NCI-H128 (cell line): ENCODE measurements around the gene CAPN12.

ENCODE experiments used
- DNase-seq: peaks from one replicate; lab custom pipeline; 2025; ENCODE audit not compliant: unreplicated experiment; lab: John Stamatoyannopoulos, UW

Gene CAPN12

GRCh38 chr19:38698225-38699026, 45.8 kb downstream of the CAPN12 start:
- DNase-seq, result no peak

DNA sequence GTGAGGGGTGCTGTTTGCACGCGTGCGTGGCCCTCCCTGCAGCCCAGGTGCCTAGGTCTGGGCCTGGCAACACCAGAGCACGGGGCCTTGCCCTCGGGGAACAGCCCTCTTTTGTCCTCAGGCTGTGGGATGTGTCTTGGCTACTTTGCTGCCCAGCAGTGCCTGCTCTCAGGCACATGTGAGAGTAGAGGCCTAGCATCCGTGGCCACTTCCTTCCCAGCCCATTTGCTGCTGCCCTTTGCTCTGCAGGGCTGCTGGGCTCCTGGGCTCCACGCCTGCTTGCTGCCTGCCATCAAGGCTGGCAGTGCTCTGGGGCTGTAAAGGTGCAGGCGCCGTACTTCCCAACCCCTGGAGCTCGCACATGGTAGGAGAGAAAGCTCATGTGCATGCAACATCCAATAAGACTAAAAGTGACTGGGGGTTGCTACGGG, 46.6 kb downstream of the CAPN12 start:
- DNase-seq, result no peak

- DNase-seq, result no peak
These were observed 47.1 kb downstream of the CAPN12 start for GRCh38 chr19:38697197-38697596.

GRCh38 chr19:38696729-38697055, 47.6 kb downstream of the CAPN12 start:
- no peak for DNase-seq

- DNase-seq, result no peak
These were observed 48.2 kb downstream of the CAPN12 start for GRCh38 chr19:38695832-38696728.

DNA sequence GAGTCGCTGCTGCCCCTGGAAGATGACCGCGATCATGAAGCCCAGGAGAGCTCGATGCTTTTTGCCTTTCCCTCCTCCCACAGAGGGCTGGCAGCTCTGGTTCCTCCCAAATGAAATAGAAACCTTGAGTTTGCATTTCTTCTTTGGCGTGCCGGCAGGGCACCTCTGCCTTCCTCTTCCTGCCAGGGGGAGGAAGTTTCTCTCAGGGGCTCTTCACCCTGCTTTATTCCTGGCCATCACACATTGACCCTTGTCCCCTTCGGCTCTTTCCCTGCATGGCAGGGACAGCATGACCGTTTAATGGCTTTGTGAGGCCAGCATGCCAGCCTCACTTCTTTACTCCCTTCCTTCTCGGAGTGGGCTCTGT, 49.0 kb downstream of the CAPN12 start:
- DNase-seq, result no peak

- no peak for DNase-seq
These were observed 50.7 kb downstream of the CAPN12 start for GRCh38 chr19:38693380-38694223.

GRCh38 chr19:38692458-38693379, 51.6 kb downstream of the CAPN12 start:
- DNase-seq, result no peak

DNA sequence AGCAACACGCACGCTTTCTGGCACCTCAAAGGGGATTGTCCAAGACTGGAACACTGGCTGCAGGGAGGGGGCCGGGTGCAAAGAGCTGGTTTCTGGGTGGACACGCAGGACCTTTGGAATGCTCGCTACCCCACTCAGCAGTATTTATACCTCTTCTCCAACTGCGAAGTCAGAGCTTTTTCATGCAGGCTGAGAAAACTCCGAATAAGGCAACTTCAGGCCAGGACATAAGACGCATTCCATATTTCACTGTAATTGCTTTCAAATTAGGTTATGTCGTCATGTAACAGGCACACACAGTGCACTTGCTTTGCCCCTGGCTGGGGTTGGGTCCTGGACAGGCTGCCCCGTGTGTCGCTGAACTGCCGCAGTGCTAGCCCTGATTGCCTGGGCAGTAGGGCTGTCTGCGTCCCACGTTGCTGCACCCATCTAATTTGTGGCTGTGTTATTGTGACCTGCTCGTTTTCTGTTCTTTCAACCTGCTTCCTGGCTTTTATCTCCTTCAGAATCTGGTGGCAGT, 52.3 kb downstream of the CAPN12 start:
- DNase-seq, result no peak

DNA sequence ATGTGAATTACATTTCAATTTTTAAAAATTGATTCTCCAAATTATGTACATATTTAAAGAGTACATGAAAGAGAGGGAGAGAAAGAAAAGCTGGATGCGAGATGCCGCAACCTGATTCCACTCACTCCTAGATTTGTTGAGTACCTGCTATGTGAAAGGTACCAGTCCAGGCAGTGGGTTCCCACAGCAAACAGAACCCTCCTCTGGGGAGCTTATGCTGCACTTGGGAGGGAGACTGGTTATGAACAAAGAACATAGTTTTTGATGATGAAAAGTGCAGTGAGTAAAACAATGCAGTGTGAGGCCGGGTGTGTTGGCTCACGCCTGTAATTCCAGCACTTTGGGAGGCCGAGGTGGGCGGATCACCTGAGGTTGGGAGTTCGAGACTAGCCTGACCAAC, 53.4 kb downstream of the CAPN12 start:
- DNase-seq, result no peak

DNA sequence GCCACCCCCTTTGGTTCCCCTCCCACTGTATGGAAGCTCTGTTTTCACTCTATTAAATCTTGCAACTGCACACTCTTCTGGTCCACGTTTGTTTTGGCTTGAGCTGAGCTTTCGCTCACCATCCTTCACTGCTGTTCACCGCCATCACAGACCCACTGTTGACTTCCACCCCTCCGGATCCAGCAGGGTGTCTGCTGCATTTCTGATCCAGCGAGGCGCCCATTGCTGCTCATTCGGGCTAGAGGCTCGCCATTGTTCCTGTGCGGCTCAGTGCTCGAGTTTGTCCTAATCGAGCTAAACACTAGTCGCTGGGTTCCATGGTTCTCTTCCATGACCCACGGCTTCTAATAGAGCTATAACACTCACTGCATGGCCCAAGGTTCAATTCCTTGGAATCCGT, 54.1 kb downstream of the CAPN12 start:
- DNase-seq, result no peak

DNA sequence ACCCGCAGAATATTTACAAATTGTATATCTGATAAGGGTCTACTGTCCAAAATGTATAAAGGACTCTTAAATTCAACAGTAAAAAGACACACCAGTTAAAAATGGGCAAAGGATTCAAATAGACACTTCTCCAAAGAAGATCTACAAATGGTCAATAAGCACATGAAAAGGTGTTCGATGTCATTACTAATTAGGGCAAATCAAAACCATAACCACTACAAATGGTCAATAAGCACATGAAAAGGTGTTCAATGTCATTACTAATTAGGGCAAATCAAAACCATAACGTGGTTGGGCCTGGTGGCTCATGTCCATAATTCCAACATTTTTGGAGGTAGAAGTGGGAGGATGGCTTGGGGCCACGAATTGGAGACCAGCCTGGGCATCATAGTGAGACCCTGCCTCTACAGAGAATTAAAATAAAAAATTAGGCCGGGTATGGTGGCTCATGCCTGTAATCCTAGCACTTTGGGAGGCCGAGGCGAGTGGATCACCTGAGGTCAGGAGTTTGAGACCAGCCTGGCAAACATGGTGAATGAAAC, 56.4 kb downstream of the CAPN12 start:
- no peak for DNase-seq

- DNase-seq, result no peak
These were observed 57.8 kb downstream of the CAPN12 start for GRCh38 chr19:38686530-38686888.

DNA sequence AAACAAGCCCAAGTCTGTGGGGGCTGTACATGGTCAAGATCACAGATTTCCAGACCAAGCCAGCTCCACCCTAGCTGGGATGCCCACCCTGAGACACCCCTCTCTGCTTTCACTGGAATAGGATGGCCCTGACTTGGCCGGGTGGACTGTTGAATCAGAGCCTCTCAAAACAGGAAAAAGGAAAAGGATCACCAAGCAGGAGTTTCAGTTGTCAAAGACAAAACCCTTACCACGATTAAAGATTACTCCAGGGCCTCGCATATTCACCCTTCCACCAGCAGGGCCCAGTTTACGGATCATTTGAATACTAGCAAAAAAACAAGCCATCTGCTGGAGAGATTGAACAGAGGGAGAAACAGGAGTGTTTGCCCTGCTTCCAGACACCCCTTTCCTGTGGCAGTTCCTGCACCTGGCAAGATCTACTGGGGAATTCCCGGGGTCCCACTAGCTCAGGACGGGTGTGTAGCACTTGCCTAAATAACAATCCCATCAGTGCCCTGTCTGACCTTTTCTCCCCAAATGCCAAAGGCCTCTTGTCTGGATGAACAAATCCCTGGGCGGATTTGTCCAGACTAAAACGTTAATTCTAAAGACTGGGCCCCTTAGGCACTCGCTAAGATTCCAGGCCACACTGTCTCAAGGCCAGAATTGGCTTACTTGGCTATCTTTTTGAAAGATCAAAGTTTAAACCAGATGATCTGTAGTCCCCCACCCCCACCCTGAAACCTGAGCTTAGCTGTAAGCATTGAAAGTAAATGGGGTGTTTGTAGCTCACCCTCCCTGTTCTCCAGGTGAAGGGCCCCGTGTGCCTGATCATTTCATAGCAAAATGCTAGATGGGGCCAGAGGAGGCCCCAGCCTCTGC, 58.4 kb downstream of the CAPN12 start:
- DNase-seq, result no peak

DNA sequence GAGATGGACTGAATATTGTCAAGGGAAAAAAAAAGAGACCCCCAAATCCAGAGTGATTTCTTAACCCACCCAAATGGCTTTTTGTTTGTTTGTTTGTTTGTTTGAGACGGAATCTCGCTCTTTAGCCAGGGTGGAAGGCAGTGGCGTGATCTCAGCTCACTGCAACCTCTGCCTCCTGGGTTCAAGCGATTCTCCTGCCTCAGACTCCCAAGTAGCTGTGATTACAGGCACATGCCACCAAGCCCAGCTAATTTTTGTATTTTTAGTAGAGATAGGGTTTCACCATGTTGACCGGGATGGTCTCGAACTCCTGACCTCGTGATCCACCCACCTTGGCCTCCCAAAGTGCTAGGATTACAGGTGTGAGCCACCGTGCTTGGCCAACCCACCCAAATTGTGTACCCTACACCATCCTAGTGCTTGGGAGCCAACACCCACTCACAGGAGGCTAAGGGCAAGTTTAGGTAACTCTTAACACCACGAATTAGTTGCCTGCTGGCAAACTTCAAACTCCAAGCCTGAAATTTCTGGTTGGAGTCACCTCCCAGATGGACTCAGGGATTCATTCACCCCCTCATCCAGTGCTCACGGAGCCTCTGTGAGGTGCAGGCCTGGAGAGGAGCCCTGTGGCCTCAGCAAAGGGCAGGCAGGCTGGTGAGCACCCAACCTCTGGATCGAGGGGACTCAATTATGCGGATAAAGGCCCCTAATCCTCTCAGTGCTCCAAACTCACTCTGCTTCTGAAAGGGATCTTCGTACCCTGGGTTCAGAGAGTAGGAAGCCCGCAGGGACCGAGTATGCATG, 59.2 kb downstream of the CAPN12 start:
- DNase-seq, result no peak

- DNase-seq, result no peak
These were observed 60.0 kb downstream of the CAPN12 start for GRCh38 chr19:38684078-38684861.

GRCh38 chr19:38683393-38684077, 60.7 kb downstream of the CAPN12 start:
- DNase-seq, result no peak
